Skin of body (tissue), 3 donors: ENCODE measurements around the gene UBE2C. TPM values are rescaled to one million over a fixed set of nuclear protein-coding genes. Genes with fewer than 3 reads are reported as not detected.

Experiments
- DNase-seq: peaks from one replicate; lab custom pipeline; 2025; lab: John Stamatoyannopoulos, UW
- small RNA-seq: library from RNA; depleted of rRNA; stranded (forward); fragments of <200 nt; gene quantifications from one replicate; pipeline ENCODE3, GENCODE V24; 2014; ENCODE audit warnings: low replicate concordance
- total RNA-seq: library from RNA; depleted of rRNA; stranded (reverse); fragments of >200 nt; gene quantifications from one replicate; pipeline ENCODE4 v1.2.3, GENCODE V29; 2014

The UBE2C gene
- total RNA-seq, 1 donor from 2014 or later: 11.9 TPM

DNA sequence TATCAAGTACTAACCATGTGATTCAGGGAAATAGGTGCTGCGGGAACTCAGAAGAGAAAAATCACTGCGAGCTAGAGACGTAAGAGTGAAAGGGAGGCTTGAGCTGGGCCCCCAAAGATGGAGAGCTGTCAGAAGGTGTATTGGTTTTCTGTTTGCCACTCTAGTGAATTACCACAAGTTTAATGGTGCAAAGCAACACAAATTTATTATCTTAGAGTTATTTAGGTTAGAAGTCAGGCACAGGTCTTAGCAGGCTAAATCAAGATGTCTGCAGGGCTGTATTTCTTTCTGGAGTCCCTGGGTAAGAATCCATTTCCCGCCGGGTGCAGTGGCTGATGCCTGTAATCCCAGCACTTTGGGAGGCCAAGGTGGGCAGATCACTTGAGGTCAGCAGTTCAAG is 47.5 kb downstream of the UBE2C start:
- DNase-seq: no peak

DNA sequence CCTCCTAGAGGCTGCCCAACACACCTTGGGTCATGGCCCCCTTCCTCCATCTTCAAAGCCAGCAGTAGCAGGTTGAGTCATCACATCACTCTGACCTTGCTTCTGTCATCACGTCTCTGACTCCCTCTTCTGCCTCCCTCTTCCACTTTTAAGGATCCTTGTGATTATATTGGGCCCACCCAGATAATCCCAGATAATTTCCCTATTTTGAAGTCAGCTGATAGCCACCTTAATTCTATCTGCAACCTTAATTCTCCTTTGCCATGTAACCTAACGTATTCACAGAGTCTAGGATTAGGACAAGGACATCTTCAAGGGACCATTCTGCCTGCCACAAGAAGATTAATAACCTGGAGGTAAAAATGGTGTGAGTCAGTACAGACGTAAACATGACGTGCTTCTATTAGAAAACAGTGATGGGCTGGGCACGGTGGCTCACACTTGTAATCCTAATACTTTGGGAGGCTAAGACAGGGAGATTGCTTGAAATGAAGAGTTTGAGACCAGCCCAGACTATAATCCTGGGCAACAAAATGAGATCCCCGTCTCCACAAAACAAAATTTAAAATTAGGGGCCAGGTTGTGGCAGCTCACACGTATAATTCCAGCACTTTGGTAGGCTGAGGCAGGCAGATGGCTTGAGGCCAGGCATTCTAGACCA is 48.2 kb downstream of the UBE2C start:
- no peak for DNase-seq

DNA sequence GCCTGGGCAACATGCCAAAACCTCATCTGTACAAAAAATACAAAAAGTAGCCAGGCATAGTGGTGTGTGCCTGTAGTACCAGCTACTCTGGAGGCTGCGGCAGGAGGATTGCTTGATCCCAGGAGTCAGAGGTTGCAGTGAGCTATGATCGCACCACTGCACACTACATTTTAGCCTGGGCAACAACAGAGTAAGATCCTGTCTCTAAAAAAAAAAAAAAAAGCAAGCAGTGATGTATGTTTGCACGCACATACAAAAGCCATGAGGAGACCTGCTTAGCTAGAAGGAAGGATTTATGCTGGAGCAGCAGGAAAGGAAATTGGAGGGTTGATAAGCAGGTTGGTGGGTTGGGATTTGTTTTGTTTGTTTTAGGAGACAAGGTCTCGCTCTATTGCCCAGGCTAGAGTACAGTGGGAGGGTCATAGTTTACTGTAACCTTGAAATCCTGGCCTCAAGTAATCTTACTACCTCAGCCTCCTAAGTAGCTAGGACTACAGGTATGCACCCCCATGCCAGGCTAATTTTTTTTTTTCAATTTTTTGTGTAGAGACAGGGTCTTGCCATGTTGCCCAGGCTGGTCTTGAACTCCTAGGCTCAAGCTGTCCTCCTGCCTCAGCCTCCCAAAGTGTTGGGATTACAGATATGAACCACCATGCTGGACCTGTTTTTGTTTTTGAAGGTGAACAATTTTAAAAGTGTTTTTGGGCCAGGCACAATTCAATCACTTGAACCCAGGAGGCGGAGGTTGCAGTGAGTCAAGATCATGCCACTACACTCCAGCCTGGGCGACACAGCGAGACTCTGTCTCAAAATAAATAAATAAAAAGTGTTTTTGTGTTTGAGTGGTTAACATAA is 49.0 kb downstream of the UBE2C start:
- DNase-seq: no peak

DNA sequence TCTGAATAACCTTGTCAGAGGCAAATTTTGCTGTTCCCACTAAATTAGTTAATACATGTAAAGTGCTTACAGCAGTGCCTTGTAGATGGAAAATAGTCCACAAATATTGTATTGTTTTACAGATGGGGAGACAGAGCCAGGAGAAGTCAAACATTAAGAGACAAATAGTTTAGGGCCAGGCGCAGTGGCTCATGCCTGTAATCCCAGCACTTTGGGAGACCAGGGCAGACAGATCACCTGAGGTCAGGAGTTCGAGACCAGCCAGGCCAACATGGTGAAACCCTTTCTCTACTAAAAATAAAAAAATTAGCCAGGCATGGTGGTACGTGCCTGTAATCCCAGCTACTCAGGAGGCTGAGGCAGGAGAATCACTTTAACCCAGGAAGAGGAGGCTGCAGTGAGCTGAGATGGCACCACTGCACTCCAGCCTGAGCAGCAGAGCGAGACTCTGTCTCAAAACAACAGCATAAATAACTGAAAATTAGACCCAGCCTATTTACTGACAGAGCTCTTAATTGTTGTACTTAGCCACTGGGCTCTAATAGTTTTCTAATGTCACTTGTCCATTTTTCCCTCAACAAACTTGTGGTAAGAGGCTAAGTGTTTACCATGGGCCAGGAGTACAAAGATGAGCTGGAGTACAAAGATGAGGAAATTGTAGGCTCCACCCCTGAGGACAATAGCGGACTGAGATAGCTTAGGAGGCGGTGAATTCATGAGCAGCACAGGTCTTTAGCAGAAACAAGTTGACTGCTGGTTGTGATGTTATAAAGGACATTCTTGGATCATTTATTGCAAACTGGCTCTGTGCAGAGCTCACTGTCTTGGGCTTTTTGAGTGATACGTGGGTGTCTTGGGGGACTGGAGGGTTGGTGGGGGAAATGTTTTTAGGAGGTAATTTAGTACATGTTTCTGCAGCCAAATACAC is 51.4 kb downstream of the UBE2C start:
- no peak for DNase-seq

DNA sequence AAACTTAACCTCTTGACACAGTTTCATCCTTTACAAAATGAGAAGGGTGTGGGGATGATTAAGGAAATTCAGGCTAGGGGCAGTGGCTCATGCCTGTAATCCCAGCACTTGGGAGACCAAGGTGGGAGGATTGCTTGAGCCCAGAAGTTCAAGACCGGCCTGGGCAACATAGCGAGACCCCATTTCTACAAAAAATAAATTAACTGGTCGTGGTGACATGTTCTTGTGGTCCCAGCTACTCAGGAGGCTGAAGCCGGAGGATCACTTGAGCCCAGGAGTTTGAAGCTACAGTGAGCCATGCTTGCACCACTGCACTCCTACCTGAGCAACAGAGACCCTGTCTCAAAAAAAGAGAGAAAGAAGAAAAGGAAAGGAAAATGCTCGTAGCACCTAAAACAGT is 54.0 kb downstream of the UBE2C start:
- DNase-seq: no peak

Small RNAs within 50 kb of the gene (small RNA-seq; reads per million reads assigned to genes)
- gene RNU6ATAC38P: not detected

Other genes starting within 250 kb of the UBE2C start
- not detected for gene WFDC8, start 233.4 kb upstream of the UBE2C start, total RNA-seq
- gene WFDC10A, start 182.9 kb upstream of the UBE2C start, total RNA-seq: not detected
- not detected for gene WFDC9, start 181.4 kb upstream of the UBE2C start, total RNA-seq
- gene WFDC11, start 142.4 kb upstream of the UBE2C start, total RNA-seq: not detected
- gene WFDC13, start 110.6 kb upstream of the UBE2C start, total RNA-seq: not detected
- not detected for gene WFDC10B, start 107.6 kb upstream of the UBE2C start, total RNA-seq
- gene SPINT4, start 90.3 kb upstream of the UBE2C start, total RNA-seq: not detected
- gene WFDC3, start 20.8 kb upstream of the UBE2C start, total RNA-seq: 0.39 TPM
- gene DNTTIP1, start 20.7 kb upstream of the UBE2C start, total RNA-seq: 15.8 TPM
- gene TNNC2, start 14.7 kb downstream of the UBE2C start, total RNA-seq: 472 TPM
- 22.8 TPM for gene SNX21, start 21.2 kb downstream of the UBE2C start, total RNA-seq
- 15.8 TPM for gene ACOT8, start 44.7 kb downstream of the UBE2C start, total RNA-seq
- gene ZSWIM3, start 45.0 kb downstream of the UBE2C start, total RNA-seq: 3.6 TPM
- 4.0 TPM for gene ZSWIM1, start 68.6 kb downstream of the UBE2C start, total RNA-seq
- 0.69 TPM for gene SPATA25, start 75.0 kb downstream of the UBE2C start, total RNA-seq
- gene NEURL2, start 78.6 kb downstream of the UBE2C start, total RNA-seq: 2.9 TPM
- gene CTSA, start 78.7 kb downstream of the UBE2C start, total RNA-seq: 30.9 TPM
- gene PLTP, start 99.5 kb downstream of the UBE2C start, total RNA-seq: 27.1 TPM
- gene PCIF1, start 122.0 kb downstream of the UBE2C start, total RNA-seq: 13.5 TPM
- 12.2 TPM for gene ZNF335, start 159.6 kb downstream of the UBE2C start, total RNA-seq
- gene MMP9, start 196.3 kb downstream of the UBE2C start, total RNA-seq: 5.1 TPM
- gene SLC12A5, start 216.6 kb downstream of the UBE2C start, total RNA-seq: 0.69 TPM